ENCODE results near the gene CAMSAP2.

- TF ChIP-seq POLR2A (IDR thresholded peaks at IDR 0.05): no peak
- TF ChIP-seq CTCF (IDR thresholded peaks at IDR 0.05): no peak
- no peak for TF ChIP-seq EP300 (IDR thresholded peaks at IDR 0.05)
- TF ChIP-seq POLR2AphosphoS5 (IDR thresholded peaks at IDR 0.05): no peak
Observed at GRCh38 chr1:200887036-200887435, 148.3 kb downstream of the CAMSAP2 start.
